HG02938 (cell line): ENCODE results near the gene GPR156.
"Not testable (repeated sequence)": the region's sequence is repeated elsewhere in the genome, so short reads cannot be mapped to it uniquely, and the experiment has no call there.

Experiments
- ATAC-seq: cut with Tn5 transposase; IDR thresholded peaks from one replicate; pipeline ENCODE4 v1.9.1; 2021; ENCODE audit warnings: mild to moderate bottlenecking, moderate library complexity; ENCODE audit not compliant: unreplicated experiment

Gene GPR156

GRCh38 chr3:120284747-120285507 is at the start of gene GPR156:
TSS of gene GPR156 (minus strand) at chr3:120285222. CDS start at chr3:120244098, 41,124 bp downstream.
- no peak for ATAC-seq

- no peak for ATAC-seq
These were observed 47.6 kb upstream of the GPR156 start for GRCh38 chr3:120332646-120333045.

- no peak for ATAC-seq
These were observed 46.1 kb upstream of the GPR156 start for GRCh38 chr3:120331076-120331475.

- no peak for ATAC-seq
These were observed 41.8 kb upstream of the GPR156 start for GRCh38 chr3:120326784-120327183.

GRCh38 chr3:120324190-120324589 is 39.2 kb upstream of the GPR156 start:
- no peak for ATAC-seq

GRCh38 chr3:120323761-120324160 is 38.7 kb upstream of the GPR156 start:
- ATAC-seq = not testable (repeated sequence)

- ATAC-seq = no peak
These were observed 27.1 kb upstream of the GPR156 start for GRCh38 chr3:120311863-120312794.

- ATAC-seq = no peak
These were observed 21.8 kb upstream of the GPR156 start for GRCh38 chr3:120306519-120307455.

GRCh38 chr3:120304616-120305015 is 19.6 kb upstream of the GPR156 start:
- no peak for ATAC-seq

GRCh38 chr3:120302361-120302760 is 17.3 kb upstream of the GPR156 start:
- ATAC-seq = no peak

- no peak for ATAC-seq
These were observed 15.9 kb upstream of the GPR156 start for GRCh38 chr3:120300971-120301370.

GRCh38 chr3:120299403-120299802 is 14.4 kb upstream of the GPR156 start:
- ATAC-seq = no peak

- no peak for ATAC-seq
These were observed 14.0 kb upstream of the GPR156 start for GRCh38 chr3:120298996-120299395.

GRCh38 chr3:120291552-120291951 is 6.5 kb upstream of the GPR156 start:
- ATAC-seq = not testable (repeated sequence)

- no peak for ATAC-seq
These were observed 4.6 kb upstream of the GPR156 start for GRCh38 chr3:120289636-120290035.

- ATAC-seq = no peak
These were observed 1.4 kb upstream of the GPR156 start for GRCh38 chr3:120286465-120286864.

- ATAC-seq = no peak
These were observed 453 bp upstream of the GPR156 start for GRCh38 chr3:120285508-120285841.

- ATAC-seq = no peak
These were observed 3.8 kb downstream of the GPR156 start for GRCh38 chr3:120281261-120281660.

- no peak for ATAC-seq
These were observed 4.5 kb downstream of the GPR156 start for GRCh38 chr3:120280566-120280965.

GRCh38 chr3:120280026-120280425 is 5.0 kb downstream of the GPR156 start:
- ATAC-seq = no peak

GRCh38 chr3:120276767-120277166 is 8.3 kb downstream of the GPR156 start:
- ATAC-seq = no peak
